ENCODE results near the gene VWA2.

DNA sequence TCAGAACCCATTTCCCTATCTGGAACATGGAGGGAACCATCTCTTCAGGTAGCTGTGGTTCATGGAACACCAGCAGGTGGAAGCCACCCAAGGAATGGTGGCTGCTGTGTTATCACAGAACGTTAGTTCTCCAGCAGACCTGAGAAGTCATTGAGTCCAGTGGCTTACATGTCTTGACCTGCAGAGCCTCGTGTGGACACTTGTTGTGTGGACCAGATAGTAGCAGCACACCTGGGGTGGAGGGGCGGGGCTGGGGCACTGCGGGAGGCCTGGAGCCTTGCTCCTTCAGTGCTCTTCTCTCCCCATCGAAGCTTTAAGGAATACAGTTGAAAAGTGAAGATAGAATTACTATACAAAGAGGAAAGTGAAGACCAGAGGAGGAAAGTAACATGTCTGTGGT lies 42.4 kb downstream of the VWA2 start:
- TF ChIP-seq, protein P1, sequence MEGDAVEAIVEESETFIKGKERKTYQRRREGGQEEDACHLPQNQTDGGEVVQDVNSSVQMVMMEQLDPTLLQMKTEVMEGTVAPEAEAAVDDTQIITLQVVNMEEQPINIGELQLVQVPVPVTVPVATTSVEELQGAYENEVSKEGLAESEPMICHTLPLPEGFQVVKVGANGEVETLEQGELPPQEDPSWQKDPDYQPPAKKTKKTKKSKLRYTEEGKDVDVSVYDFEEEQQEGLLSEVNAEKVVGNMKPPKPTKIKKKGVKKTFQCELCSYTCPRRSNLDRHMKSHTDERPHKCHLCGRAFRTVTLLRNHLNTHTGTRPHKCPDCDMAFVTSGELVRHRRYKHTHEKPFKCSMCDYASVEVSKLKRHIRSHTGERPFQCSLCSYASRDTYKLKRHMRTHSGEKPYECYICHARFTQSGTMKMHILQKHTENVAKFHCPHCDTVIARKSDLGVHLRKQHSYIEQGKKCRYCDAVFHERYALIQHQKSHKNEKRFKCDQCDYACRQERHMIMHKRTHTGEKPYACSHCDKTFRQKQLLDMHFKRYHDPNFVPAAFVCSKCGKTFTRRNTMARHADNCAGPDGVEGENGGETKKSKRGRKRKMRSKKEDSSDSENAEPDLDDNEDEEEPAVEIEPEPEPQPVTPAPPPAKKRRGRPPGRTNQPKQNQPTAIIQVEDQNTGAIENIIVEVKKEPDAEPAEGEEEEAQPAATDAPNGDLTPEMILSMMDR (conservative IDR thresholded peaks at IDR 0.05): no peak
- no peak for TF ChIP-seq ZFX (IDR thresholded peaks at IDR 0.05)

Measured in C4-2B (cell line).